Measurements from ENCODE around the gene TTC21B.

DNA sequence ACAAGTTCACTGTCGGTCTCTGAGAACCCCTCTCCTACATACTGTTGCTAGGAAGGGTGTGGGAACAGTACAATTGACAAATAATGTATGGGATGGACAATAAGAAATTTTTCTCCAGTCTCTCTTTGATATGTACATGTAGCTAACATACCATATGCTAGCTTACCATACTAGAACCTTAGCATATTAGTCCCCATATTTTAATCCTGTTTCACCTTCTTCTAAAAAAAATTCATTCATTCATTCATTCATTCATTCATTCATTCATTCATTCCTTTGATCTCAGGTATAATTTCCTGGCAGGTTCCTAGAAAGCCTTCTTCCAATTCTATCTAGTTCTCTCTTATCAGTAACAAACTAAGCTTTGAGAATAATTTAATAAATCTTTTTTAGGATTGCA lies 62.2 kb downstream of the TTC21B start:
- TF ChIP-seq, protein P1, sequence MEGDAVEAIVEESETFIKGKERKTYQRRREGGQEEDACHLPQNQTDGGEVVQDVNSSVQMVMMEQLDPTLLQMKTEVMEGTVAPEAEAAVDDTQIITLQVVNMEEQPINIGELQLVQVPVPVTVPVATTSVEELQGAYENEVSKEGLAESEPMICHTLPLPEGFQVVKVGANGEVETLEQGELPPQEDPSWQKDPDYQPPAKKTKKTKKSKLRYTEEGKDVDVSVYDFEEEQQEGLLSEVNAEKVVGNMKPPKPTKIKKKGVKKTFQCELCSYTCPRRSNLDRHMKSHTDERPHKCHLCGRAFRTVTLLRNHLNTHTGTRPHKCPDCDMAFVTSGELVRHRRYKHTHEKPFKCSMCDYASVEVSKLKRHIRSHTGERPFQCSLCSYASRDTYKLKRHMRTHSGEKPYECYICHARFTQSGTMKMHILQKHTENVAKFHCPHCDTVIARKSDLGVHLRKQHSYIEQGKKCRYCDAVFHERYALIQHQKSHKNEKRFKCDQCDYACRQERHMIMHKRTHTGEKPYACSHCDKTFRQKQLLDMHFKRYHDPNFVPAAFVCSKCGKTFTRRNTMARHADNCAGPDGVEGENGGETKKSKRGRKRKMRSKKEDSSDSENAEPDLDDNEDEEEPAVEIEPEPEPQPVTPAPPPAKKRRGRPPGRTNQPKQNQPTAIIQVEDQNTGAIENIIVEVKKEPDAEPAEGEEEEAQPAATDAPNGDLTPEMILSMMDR (IDR thresholded peaks at IDR 0.05), result no peak
- TF ChIP-seq POLR2A (IDR thresholded peaks at IDR 0.05) (no peak), POLR2AphosphoS5 (IDR thresholded peaks at IDR 0.05) (no peak)

Measured in suprapubic skin (tissue), 4 donors.